C4-2B (cell line): ENCODE measurements around the gene PPM1E.

Source experiments
- H3K27ac ChIP-seq: fragments of 450-650 bp; 2 replicates; pipeline ENCODE4 v1.5.1; 2017
- CTCF ChIP-seq: fragments of 450-650 bp; conservative IDR thresholded peaks from 2 replicates; pipeline ENCODE4 v1.5.1; 2017; ENCODE audit warnings: mild to moderate bottlenecking
- ZFX ChIP-seq: fragments of 450-650 bp; IDR thresholded peaks from 2 replicates; pipeline ENCODE4 v1.6.1; 2017

The PPM1E gene

GRCh38 chr17:58899191-58899590, 143.5 kb downstream of the PPM1E start:
- no peak overlapping the region for H3K27ac ChIP-seq
- TF ChIP-seq ZFX (no peak), CTCF (no peak)

- TF ChIP-seq CTCF (no peak), ZFX (no peak)
- H3K27ac ChIP-seq = no peak overlapping the region
These were observed 146.7 kb downstream of the PPM1E start for GRCh38 chr17:58902322-58902721.

DNA sequence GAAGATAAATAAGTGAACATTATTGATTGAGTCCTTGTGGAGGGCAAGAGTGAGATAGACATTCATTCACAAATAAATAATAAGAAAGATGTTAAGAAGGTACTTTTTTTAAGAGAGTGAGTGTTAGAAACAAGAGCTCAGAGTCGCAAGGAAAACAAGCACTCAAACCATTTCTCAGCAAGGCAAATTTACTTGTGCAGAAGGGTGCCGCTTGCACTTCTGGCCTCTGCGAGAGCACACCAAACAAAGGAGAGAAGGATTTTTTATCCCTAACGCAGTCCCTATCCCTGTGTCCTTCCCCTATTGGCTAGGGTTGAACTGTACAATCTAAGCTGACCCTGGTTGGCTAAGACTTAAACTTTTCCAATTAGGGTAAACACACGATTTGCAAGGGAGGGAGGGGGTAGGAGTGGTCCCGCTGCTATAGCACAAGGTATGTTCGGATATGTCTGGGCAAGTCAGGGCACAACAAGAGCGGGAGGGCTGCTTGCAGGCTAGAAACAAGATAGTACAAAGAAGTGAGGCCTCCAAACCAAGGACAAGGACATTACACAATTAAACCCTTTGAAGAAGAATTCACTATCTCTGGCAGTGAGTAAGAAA, 156.2 kb downstream of the PPM1E start:
- no peak for TF ChIP-seq CTCF
- no peak overlapping the region for H3K27ac ChIP-seq

DNA sequence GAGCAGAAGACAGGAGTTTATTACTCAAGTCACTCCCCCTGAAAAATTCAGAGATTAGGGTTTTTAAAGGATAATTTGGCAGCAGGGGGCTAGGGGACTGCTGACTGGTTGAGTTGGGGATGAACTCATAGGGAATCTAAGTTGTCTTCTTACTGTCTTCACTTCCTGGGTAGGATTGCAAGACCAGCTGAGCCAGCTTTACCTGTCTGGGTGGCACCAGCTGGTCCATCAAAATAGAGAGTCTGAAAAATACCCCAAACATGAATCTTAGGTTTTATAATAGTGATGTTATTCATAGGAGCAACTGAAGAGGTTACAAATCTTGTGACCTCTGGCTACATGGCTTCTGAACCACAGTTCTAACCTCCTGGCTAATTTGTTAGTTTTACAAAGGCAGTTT, 157.9 kb downstream of the PPM1E start:
- H3K27ac ChIP-seq = no peak overlapping the region
- no peak for TF ChIP-seq ZFX
- no peak for TF ChIP-seq CTCF

- no peak for TF ChIP-seq ZFX
- no peak for TF ChIP-seq CTCF
- H3K27ac ChIP-seq = no peak overlapping the region
These were observed 158.5 kb downstream of the PPM1E start for GRCh38 chr17:58913971-58914769.

DNA sequence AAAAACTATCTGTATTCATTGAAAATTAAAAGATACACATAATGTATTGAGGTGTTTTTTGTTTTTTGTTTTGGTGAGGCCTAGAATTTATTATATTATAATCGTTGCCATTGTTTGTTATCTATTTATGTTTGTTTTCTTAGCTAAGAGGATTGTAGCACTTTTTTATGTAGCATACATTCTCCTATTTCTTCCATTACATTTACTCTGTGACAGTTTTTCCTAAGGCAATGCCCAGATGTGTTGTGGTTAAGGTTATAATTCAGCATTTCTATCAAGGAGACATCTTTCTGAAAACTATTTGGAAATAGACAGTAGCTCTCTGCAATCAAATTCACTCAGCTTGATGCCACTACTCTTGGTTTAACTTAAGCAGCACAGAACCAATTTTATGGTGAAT, 161.6 kb downstream of the PPM1E start:
- TF ChIP-seq CTCF (no peak), ZFX (no peak)
- H3K27ac ChIP-seq = no peak overlapping the region

DNA sequence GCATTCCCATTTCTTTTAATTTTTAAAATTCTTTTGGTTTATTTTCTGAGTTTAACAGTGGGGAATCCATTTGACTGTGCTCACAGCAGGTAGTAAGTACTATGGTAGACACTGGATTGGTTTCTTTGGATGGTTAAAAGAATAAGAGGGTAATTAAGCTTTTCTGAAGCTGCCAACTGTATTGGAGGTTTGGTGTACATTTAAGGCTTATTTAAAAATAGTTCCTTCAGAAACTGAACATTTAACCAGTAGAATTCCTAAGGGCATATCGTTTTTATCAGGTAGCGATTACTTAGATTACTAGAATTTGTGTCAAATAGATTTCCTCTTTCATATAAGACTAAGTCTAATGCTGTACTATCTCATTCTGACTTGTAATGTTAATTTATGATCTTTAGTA, 162.4 kb downstream of the PPM1E start:
- TF ChIP-seq CTCF = no peak
- no peak for TF ChIP-seq ZFX
- no peak overlapping the region for H3K27ac ChIP-seq
